Astrocyte (in vitro differentiated cells and primary cell): Measurements from ENCODE around the gene CFAP70. TPM values are rescaled to one million over a fixed set of nuclear protein-coding genes. Genes with fewer than 3 reads are reported as not detected.
A peak's percentile ranks its signal among the peaks of the same experiment; 100 is the strongest.

Source experiments
- DNase-seq: peaks from one replicate; pipeline ENCODE4 v3.0.0-alpha.2; 2010; ENCODE audit warnings: low read depth
- FAIRE-seq: peaks from 2 replicates; lab custom pipeline; 2011; peaks lifted over from hg19 to GRCh38; lab: Jason Lieb, UNC
- H2AFZ ChIP-seq: 2 replicates; pipeline ENCODE4 v1.6.0; 2012; ENCODE audit warnings: low read depth, low read length, inconsistent platforms
- H3K27ac ChIP-seq: 2 replicates; pipeline ENCODE4 v1.5.1; 2011; ENCODE audit warnings: low read depth, low read length, inconsistent platforms
- H3K27me3 ChIP-seq: 2 replicates; pipeline ENCODE4 v1.6.0; 2011; ENCODE audit warnings: low read length, inconsistent platforms; ENCODE audit not compliant: insufficient read depth
- H3K36me3 ChIP-seq: 2 replicates; pipeline ENCODE4 v1.5.1; 2011; ENCODE audit warnings: low read length, inconsistent platforms; ENCODE audit not compliant: insufficient read depth
- H3K4me1 ChIP-seq: 2 replicates; pipeline ENCODE4 v1.5.1; 2011; ENCODE audit warnings: low read length, inconsistent platforms; ENCODE audit not compliant: insufficient read depth
- H3K4me2 ChIP-seq: 2 replicates; pipeline ENCODE4 v1.6.0; 2012; ENCODE audit warnings: low read length, inconsistent platforms
- H3K4me3 ChIP-seq: 2 replicates; pipeline ENCODE4 v1.5.1; 2011; ENCODE audit warnings: low read depth, mild to moderate bottlenecking, low read length, inconsistent platforms; ENCODE audit not compliant: insufficient read depth
- H3K79me2 ChIP-seq: 2 replicates; pipeline ENCODE4 v1.6.0; 2012; ENCODE audit warnings: mild to moderate bottlenecking, low read length, inconsistent platforms; ENCODE audit not compliant: insufficient read depth
- H3K9ac ChIP-seq: 2 replicates; pipeline ENCODE4 v1.6.0; 2012; ENCODE audit warnings: mild to moderate bottlenecking, low read length, inconsistent platforms
- H3K9me3 ChIP-seq: 2 replicates; pipeline ENCODE4 v1.5.1; 2012; ENCODE audit warnings: low read depth, mild to moderate bottlenecking, low read length, inconsistent platforms; ENCODE audit not compliant: insufficient read depth
- H4K20me1 ChIP-seq: 2 replicates; pipeline ENCODE4 v1.6.0; 2012; ENCODE audit warnings: low read length, inconsistent platforms; ENCODE audit not compliant: insufficient read depth
- H3K27ac Mint-ChIP-seq: one replicate; pipeline ENCODE4 v1.8.0; 2021; ENCODE audit warnings: mild to moderate bottlenecking, mixed read lengths; ENCODE audit not compliant: unreplicated experiment
- H3K27me3 Mint-ChIP-seq: one replicate; pipeline ENCODE4 v1.8.0; 2021; ENCODE audit warnings: low read depth, mixed read lengths; ENCODE audit not compliant: unreplicated experiment
- H3K36me3 Mint-ChIP-seq: one replicate; pipeline ENCODE4 v1.8.0; 2021; ENCODE audit warnings: low read depth, mixed read lengths; ENCODE audit not compliant: unreplicated experiment
- H3K4me1 Mint-ChIP-seq: one replicate; pipeline ENCODE4 v1.8.0; 2021; ENCODE audit warnings: low read depth, mixed read lengths; ENCODE audit not compliant: unreplicated experiment
- H3K4me3 Mint-ChIP-seq: one replicate; pipeline ENCODE4 v1.8.0; 2021; ENCODE audit warnings: mild to moderate bottlenecking, moderate library complexity, mixed read lengths; ENCODE audit not compliant: unreplicated experiment
- H3K9me3 Mint-ChIP-seq: one replicate; pipeline ENCODE4 v1.8.0; 2021; ENCODE audit warnings: mild to moderate bottlenecking, mixed read lengths; ENCODE audit not compliant: unreplicated experiment
- CTCF ChIP-seq: IDR thresholded peaks from 2 replicates; pipeline ENCODE4 v1.5.1; 2011; ENCODE audit warnings: low read depth, mild to moderate bottlenecking, inconsistent platforms, low read length, moderate library complexity; ENCODE audit not compliant: insufficient read depth
- EZH2 ChIP-seq: IDR thresholded peaks from 2 replicates; pipeline ENCODE4 v1.6.1; 2012; ENCODE audit warnings: mild to moderate bottlenecking, low read length, inconsistent platforms; ENCODE audit not compliant: insufficient read depth
- total RNA-seq: library from RNA; stranded (reverse); gene quantifications from 2 replicates; pipeline ENCODE4 v1.2.1, GENCODE V29; 2021

Gene CFAP70
- total RNA-seq, 1 donor from 2014 or later = 1.3 TPM

GRCh38 chr10:73246322-73246645 lies 112.4 kb downstream of the CFAP70 start:
- no peaks in the 10 kb centered on the region for H3K27me3 ChIP-seq
- peaks cover 46% of the 10 kb centered on the region for H3K36me3 ChIP-seq
- H3K4me3 ChIP-seq = peak overlapping the region; percentile 89
- no peaks in the 10 kb centered on the region for H3K9me3 Mint-ChIP-seq
- H3K4me1 ChIP-seq = peaks cover 21% of the 10 kb centered on the region
- DNase-seq (no peak), FAIRE-seq (no peak)
- H3K27me3 Mint-ChIP-seq = no peaks in the 10 kb centered on the region
- H3K9ac ChIP-seq = peak overlapping the region; percentile 86
- TF ChIP-seq EZH2 (no peak), CTCF (no peak)
- H3K4me1 Mint-ChIP-seq = peaks cover 17% of the 10 kb centered on the region
- H3K27ac ChIP-seq = peak overlapping the region; percentile 81
- peak overlapping the region; percentile 91 for H3K4me2 ChIP-seq
- H3K36me3 Mint-ChIP-seq = peaks cover 12% of the 10 kb centered on the region
- H2AFZ ChIP-seq = no peak overlapping the region
- H3K79me2 ChIP-seq = peaks cover 78% of the 10 kb centered on the region
- peak overlapping the region; percentile 75 for H3K27ac Mint-ChIP-seq
- no peaks in the 10 kb centered on the region for H3K9me3 ChIP-seq
- H4K20me1 ChIP-seq = peaks cover 13% of the 10 kb centered on the region
- H3K4me3 Mint-ChIP-seq = peak overlapping the region; percentile 94

- Histone ChIP-seq H2AFZ (no peak overlapping the region), H3K9me3 (no peaks in the 10 kb centered on the region), H3K36me3 (peaks cover 47% of the 10 kb centered on the region), H3K79me2 (peaks cover 67% of the 10 kb centered on the region), H3K4me1 (peaks cover 15% of the 10 kb centered on the region), H3K9ac (peak overlapping the region; percentile 86), H3K27me3 (no peaks in the 10 kb centered on the region), H3K27ac (no peak overlapping the region), H4K20me1 (peaks cover 13% of the 10 kb centered on the region), H3K4me3 (peak overlapping the region; percentile 89), H3K4me2 (peak overlapping the region; percentile 91)
- no peak for FAIRE-seq
- Mint-ChIP-seq H3K9me3 (no peaks in the 10 kb centered on the region), H3K36me3 (peaks cover 11% of the 10 kb centered on the region), H3K4me3 (peak overlapping the region; percentile 74), H3K4me1 (peaks cover 9% of the 10 kb centered on the region), H3K27ac (peak overlapping the region; percentile 43), H3K27me3 (no peaks in the 10 kb centered on the region)
- no peak for DNase-seq
- no peak for TF ChIP-seq CTCF
- no peak for TF ChIP-seq EZH2
Measured at GRCh38 chr10:73244866-73245477, 113.7 kb downstream of the CFAP70 start.

GRCh38 chr10:73239908-73240307 lies 118.8 kb downstream of the CFAP70 start:
- H2AFZ ChIP-seq = no peak overlapping the region
- peaks cover 2% of the 10 kb centered on the region for H3K4me1 ChIP-seq
- H3K27me3 ChIP-seq = no peaks in the 10 kb centered on the region
- Mint-ChIP-seq H3K4me1 (no peaks in the 10 kb centered on the region), H3K9me3 (no peaks in the 10 kb centered on the region), H3K27ac (no peak overlapping the region), H3K36me3 (peaks cover 11% of the 10 kb centered on the region), H3K27me3 (no peaks in the 10 kb centered on the region), H3K4me3 (no peak overlapping the region)
- H3K27ac ChIP-seq = no peak overlapping the region
- no peak overlapping the region for H3K4me3 ChIP-seq
- H3K4me2 ChIP-seq = no peak overlapping the region
- peaks cover 50% of the 10 kb centered on the region for H3K36me3 ChIP-seq
- DNase-seq (no peak), FAIRE-seq (no peak)
- TF ChIP-seq EZH2 (no peak), CTCF (no peak)
- H3K9ac ChIP-seq = no peak overlapping the region
- peaks cover 24% of the 10 kb centered on the region for H3K79me2 ChIP-seq
- no peaks in the 10 kb centered on the region for H3K9me3 ChIP-seq
- peaks cover 15% of the 10 kb centered on the region for H4K20me1 ChIP-seq
